Nephron (organoid): ENCODE results near the gene RTL10.

Experiments
- H3K27ac Mint-ChIP-seq, 3 experiments: 2 replicates each; pipeline ENCODE4 v1.8.0; 2020; ENCODE audit warnings: mixed read lengths in 3 of 3, mild to moderate bottlenecking in 2 of 3, moderate library complexity in 1 of 3
- H3K27me3 Mint-ChIP-seq: 2 replicates; pipeline ENCODE4 v1.8.0; 2021; ENCODE audit warnings: low read depth, mild to moderate bottlenecking, moderate library complexity, mixed read lengths
- H3K36me3 Mint-ChIP-seq: 2 replicates; pipeline ENCODE4 v1.8.0; 2020; ENCODE audit warnings: low read depth, mixed read lengths
- H3K4me1 Mint-ChIP-seq: 2 replicates; pipeline ENCODE4 v1.8.0; 2020; ENCODE audit warnings: mixed read lengths
- H3K4me3 Mint-ChIP-seq, 3 experiments: 2 replicates each; pipeline ENCODE4 v1.8.0; 2020; ENCODE audit warnings: mild to moderate bottlenecking in 3 of 3, mixed read lengths in 3 of 3, moderate library complexity in 2 of 3
- H3K9me3 Mint-ChIP-seq: 2 replicates; pipeline ENCODE4 v1.8.0; 2020; ENCODE audit warnings: mixed read lengths
- CTCF ChIP-seq, 3 experiments: fragments of 200-600 bp; sonication (generic); IDR thresholded peaks; one replicate each; pipeline ENCODE4 v1.5.0; 2021; ENCODE audit warnings: antibody characterized with exemption in 3 of 3; ENCODE audit not compliant: unreplicated experiment in 3 of 3

Gene RTL10

GRCh38 chr22:19854778-19855503, at the start of gene RTL10, which contains the start of gene GNB1L:
TSS of gene RTL10 (minus strand) at chr22:19854874. CDS start at chr22:19852261, 2,613 bp downstream.
TSS of gene GNB1L (minus strand) at chr22:19854874. CDS start at chr22:19821355, 33,519 bp downstream.
- Mint-ChIP-seq H3K27me3 (no peaks in the 10 kb centered on the region), H3K27ac (peak within 1 kb of the TSS; percentile 92 to 95 (median 93))
- peak in 1 of 3 experiments; percentile 5 for TF ChIP-seq CTCF (IDR thresholded peaks at IDR 0.05; ENCODE audit: unreplicated experiment in 3 of 3)

DNA sequence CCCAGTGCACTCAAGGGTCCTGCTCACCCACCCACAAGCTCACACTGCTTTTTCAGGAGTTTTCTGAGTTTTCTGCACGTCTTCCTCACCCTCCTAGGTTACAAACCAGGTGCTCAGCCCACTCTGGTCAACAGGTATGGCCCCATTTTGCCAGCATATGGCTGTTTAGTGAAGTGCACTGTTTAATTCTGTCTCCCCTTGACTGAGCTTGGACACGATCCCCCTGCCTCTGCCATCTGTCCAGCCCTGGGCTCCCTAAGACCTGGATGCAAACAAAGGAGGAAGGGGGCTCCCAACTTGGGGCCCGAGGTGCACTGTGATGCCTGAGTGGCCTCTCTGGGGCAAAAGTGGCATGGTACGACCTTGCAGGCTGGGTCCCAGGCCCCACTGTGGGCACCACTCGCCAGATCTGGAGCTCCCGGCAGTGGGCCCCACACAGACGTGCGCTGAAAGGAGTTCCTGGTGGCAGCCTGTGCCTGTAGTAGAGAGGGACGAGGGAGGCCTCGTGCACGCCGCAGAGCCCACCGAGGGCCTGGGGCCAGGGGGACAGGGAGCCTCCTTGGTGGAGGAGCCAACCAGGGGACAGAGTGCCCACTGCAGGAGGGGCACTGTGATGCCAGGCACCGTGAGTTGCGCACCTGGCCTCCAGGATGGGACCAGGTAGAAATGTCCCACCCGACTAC, 49.6 kb upstream of the RTL10 start:
- H3K4me3 Mint-ChIP-seq, result no peak overlapping the region
- H3K9me3 Mint-ChIP-seq, result no peaks in the 10 kb centered on the region
- H3K36me3 Mint-ChIP-seq, result peaks cover 8% of the 10 kb centered on the region
- peaks cover 13% of the 10 kb centered on the region for H3K27me3 Mint-ChIP-seq
- no peak for TF ChIP-seq CTCF (IDR thresholded peaks at IDR 0.05; ENCODE audit: unreplicated experiment in 3 of 3)
- peak overlapping the region in 2 of 3 experiments; percentile 60 to 87 for H3K27ac Mint-ChIP-seq
- H3K4me1 Mint-ChIP-seq, result peaks cover 32% of the 10 kb centered on the region

More at GRCh38 chr22:19854778-19855503, at the start of gene RTL10, which contains the start of gene GNB1L:
- Mint-ChIP-seq H3K9me3 (no peaks in the 10 kb centered on the region), H3K4me1 (peaks cover 39% of the 10 kb centered on the region), H3K36me3 (peaks cover 21% of the 10 kb centered on the region), H3K4me3 (peak within 1 kb of the TSS; percentile 94 to 98 (median 98))

DNA sequence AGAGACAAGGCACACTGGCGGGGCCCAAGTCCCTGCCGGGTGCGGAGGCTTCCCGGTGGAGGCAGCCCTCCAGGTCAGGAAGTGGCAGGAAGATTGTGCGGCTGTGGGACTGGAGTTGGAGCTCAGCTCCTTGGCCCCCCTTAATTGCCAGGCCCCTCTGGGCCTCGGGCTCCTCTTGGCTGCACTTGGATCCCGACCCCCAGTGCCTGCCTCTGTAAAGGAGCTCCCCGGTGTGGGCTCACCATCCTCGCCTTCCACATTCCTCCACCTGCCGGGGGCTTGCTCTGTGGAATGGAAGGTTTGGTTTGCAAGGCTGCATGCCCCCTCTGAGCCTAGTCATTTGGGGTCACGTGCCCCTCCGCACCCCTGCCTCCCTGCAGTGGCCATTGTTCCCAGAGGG, 48.8 kb upstream of the RTL10 start:
- peaks cover 13% of the 10 kb centered on the region for H3K27me3 Mint-ChIP-seq
- H3K4me3 Mint-ChIP-seq, result no peak overlapping the region
- H3K4me1 Mint-ChIP-seq, result peaks cover 32% of the 10 kb centered on the region
- peak overlapping the region; percentile 58 to 90 (median 86) for H3K27ac Mint-ChIP-seq
- no peak for TF ChIP-seq CTCF (IDR thresholded peaks at IDR 0.05; ENCODE audit: unreplicated experiment in 3 of 3)
- no peaks in the 10 kb centered on the region for H3K9me3 Mint-ChIP-seq
- H3K36me3 Mint-ChIP-seq, result peaks cover 8% of the 10 kb centered on the region

DNA sequence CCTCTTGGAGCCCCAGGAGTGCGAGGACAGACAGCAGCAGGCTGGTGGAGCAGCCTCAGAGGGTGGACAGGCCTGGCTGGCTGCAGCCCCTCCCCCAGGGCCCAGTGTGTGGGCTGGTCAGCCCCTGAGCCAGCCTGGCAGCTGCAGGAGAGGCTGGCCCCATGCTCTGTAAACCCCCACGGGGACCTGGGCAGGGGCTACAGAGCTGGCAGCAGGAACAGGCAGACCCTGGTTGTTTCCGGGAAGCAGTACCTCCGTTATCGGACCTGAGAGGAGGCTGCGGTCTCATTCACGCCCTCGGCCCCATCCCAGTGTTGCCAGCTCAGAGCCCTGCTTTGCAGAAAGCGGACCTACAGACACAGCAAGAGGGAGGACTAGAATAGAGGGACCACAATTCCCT, 48.4 kb upstream of the RTL10 start:
- Mint-ChIP-seq H3K9me3 (no peaks in the 10 kb centered on the region), H3K36me3 (peaks cover 8% of the 10 kb centered on the region), H3K27ac (peak overlapping the region; percentile 58 to 90 (median 86)), H3K27me3 (peaks cover 13% of the 10 kb centered on the region), H3K4me1 (peaks cover 32% of the 10 kb centered on the region), H3K4me3 (no peak overlapping the region)
- no peak for TF ChIP-seq CTCF (IDR thresholded peaks at IDR 0.05; ENCODE audit: unreplicated experiment in 3 of 3)

GRCh38 chr22:19902245-19902715, 47.6 kb upstream of the RTL10 start:
- H3K4me3 Mint-ChIP-seq, result no peak overlapping the region
- H3K9me3 Mint-ChIP-seq, result no peaks in the 10 kb centered on the region
- H3K27ac Mint-ChIP-seq, result peak overlapping the region; percentile 58 to 90 (median 77)
- TF ChIP-seq CTCF (IDR thresholded peaks at IDR 0.05; ENCODE audit: unreplicated experiment in 3 of 3), result no peak
- H3K36me3 Mint-ChIP-seq, result peaks cover 8% of the 10 kb centered on the region
- peaks cover 13% of the 10 kb centered on the region for H3K27me3 Mint-ChIP-seq
- H3K4me1 Mint-ChIP-seq, result peaks cover 32% of the 10 kb centered on the region
